ENCODE data around the gene IMMP2L.

- TF ChIP-seq SP4 (IDR thresholded peaks at IDR 0.05; ENCODE audit: low read length): no peak
- TF ChIP-seq CTCF (IDR thresholded peaks at IDR 0.05; ENCODE audit: control extremely low read depth in 1 of 3, insufficient read depth in 1 of 3, low read depth in 1 of 3, low read length in 3 of 3): no peak
- no peak for TF ChIP-seq JUND (IDR thresholded peaks at IDR 0.05; ENCODE audit: low read length)
- TF ChIP-seq CEBPB (IDR thresholded peaks at IDR 0.05; ENCODE audit: low read depth, low read length): no peak
- no peak for TF ChIP-seq TAF1 (IDR thresholded peaks at IDR 0.05; ENCODE audit: low read depth, low read length)
- no peak for TF ChIP-seq RAD21 (IDR thresholded peaks at IDR 0.05 in 1 of 2, conservative IDR thresholded peaks at IDR 0.05 in 1 of 2; ENCODE audit: low read depth in 2 of 2, low read length in 2 of 2)
- no peak for TF ChIP-seq SP2 (IDR thresholded peaks at IDR 0.05; ENCODE audit: low read length)
- no peak for TF ChIP-seq KDM1A (IDR thresholded peaks at IDR 0.05; ENCODE audit: borderline replicate concordance, low read length)
- TF ChIP-seq POLR2A (IDR thresholded peaks at IDR 0.05; ENCODE audit: control extremely low read depth in 1 of 2, low read depth in 2 of 2, low read length in 2 of 2): no peak
- TF ChIP-seq EGR1 (IDR thresholded peaks at IDR 0.05; ENCODE audit: borderline replicate concordance, low read depth, low read length): no peak
- no peak for TF ChIP-seq MAX (IDR thresholded peaks at IDR 0.05)
Measured at GRCh38 chr7:111085356-111085755, 476.9 kb downstream of the IMMP2L start.

All from H1 (cell line).